Brain microvascular endothelial cell (primary cell): Measurements from ENCODE around the gene SYTL4.

Experiments
- DNase-seq: peaks from one replicate; pipeline ENCODE4 v3.0.0-alpha.2; 2020
- H3K27ac ChIP-seq: fragments of 250-450 bp; sonication (Bioruptor Pico); 2 replicates; pipeline ENCODE4 v1.5.1; 2020; ENCODE audit warnings: mild to moderate bottlenecking, moderate library complexity
- H3K27me3 ChIP-seq: fragments of 250-450 bp; sonication (Bioruptor Pico); replicated peaks from 2 replicates; pipeline ENCODE4 v1.5.1; 2020; ENCODE audit warnings: mild to moderate bottlenecking
- H3K36me3 ChIP-seq: fragments of 250-450 bp; sonication (Bioruptor Pico); replicated peaks from 2 replicates; pipeline ENCODE4 v1.5.1; 2020; ENCODE audit warnings: mild to moderate bottlenecking
- H3K4me3 ChIP-seq: 2 replicates; pipeline ENCODE4 v1.5.1; 2011; ENCODE audit warnings: low read depth, mild to moderate bottlenecking, control low read depth, low read length, moderate library complexity
- in situ Hi-C: cut with HindIII; loops from 2 replicates; pipeline ENCODE4 v1.10.0; 2017; ENCODE audit warnings: low sequenced_read_pairs, low pct_ligation_motif_present
- TF ChIP-seq, protein P1 (sequence below): IDR thresholded peaks from 2 replicates; pipeline ENCODE4 v1.5.1; 2011; ENCODE audit warnings: low read depth, mild to moderate bottlenecking, moderate library complexity, low read length, control low read depth, inconsistent platforms; ENCODE audit errors: missing control alignments

The SYTL4 gene

DNA sequence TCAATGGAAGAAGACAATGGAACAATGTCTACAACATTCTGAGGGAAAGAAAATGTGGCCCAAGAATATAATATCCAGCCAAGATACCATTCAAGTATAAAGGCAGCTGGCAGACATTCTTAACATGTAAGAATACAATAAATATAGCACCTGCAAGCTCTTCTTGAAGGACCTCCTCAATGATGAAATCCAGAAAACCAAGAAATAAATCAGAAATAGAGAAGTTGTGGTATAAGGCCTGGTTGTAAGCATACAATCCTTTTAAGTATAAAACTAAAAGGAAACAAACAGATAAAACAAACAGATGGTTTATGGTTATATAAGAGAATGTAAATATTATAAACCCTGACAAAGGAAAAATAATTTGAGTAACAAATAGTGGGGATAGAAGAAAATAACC lies 33.4 kb downstream of the SYTL4 start:
- in situ Hi-C loops = no loop called here
- H3K36me3 ChIP-seq = no peaks in the 10 kb centered on the region

DNA sequence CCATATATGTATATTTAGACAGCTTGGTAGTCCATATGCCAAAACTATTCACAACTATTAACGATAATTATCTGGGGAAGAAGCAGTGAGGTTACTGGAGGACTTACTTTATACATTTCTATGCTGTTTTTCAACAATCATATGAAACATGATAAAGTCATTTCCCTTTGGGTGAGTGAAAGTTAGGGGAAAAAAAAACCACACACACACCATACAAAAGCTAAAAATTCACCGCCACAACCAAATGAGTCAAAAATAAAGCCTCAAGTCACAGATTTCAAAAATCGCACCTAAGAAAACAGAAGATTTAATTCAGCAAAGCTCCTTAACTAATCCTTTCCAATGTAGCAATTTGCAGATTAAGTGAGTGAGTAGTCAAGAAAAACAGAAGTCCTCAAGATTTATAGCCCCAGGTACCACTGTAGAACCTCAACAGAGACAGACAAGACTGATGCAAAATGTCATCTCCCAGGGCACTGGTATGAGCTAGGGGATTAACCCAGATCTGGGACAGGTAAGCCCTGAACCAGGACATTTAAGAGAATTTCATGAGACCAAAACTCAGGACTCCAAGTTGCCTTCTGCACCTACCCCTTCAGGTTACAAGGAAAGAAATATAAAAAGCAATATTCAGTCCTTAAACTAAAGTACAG lies 35.1 kb downstream of the SYTL4 start:
- in situ Hi-C loops = no loop called here
- Histone ChIP-seq H3K27me3 (no peaks in the 10 kb centered on the region), H3K4me3 (no peak overlapping the region), H3K27ac (no peak overlapping the region), H3K36me3 (no peaks in the 10 kb centered on the region)
- no peak for DNase-seq
- TF ChIP-seq, protein P1, sequence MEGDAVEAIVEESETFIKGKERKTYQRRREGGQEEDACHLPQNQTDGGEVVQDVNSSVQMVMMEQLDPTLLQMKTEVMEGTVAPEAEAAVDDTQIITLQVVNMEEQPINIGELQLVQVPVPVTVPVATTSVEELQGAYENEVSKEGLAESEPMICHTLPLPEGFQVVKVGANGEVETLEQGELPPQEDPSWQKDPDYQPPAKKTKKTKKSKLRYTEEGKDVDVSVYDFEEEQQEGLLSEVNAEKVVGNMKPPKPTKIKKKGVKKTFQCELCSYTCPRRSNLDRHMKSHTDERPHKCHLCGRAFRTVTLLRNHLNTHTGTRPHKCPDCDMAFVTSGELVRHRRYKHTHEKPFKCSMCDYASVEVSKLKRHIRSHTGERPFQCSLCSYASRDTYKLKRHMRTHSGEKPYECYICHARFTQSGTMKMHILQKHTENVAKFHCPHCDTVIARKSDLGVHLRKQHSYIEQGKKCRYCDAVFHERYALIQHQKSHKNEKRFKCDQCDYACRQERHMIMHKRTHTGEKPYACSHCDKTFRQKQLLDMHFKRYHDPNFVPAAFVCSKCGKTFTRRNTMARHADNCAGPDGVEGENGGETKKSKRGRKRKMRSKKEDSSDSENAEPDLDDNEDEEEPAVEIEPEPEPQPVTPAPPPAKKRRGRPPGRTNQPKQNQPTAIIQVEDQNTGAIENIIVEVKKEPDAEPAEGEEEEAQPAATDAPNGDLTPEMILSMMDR = no peak

More for the DNA sequence above, 33.4 kb downstream of the SYTL4 start:
- Histone ChIP-seq H3K4me3 (no peak overlapping the region), H3K27me3 (no peaks in the 10 kb centered on the region), H3K27ac (no peak overlapping the region)
- DNase-seq = no peak
- TF ChIP-seq, protein P1 = no peak

DNA sequence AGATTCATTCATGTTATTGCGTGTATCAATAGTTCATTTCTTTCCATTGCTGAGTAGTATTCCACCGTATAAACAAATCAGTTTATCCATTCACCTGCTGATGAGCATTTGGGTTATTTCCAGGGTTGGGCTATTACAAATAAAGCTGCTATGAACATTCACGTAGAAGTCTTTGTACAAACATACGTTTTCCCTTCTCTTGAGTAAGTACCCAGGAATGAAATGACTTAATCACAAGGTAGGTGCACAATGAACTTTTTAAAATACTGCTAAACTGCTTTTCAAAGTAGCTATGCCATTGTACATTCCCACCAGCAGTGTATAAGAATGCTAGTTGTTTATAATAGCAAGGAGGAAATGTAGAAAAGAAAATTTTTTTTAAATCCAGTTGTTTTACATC lies 35.9 kb downstream of the SYTL4 start:
- H3K36me3 ChIP-seq = no peaks in the 10 kb centered on the region
- TF ChIP-seq, protein P1 = no peak
- H3K27ac ChIP-seq = no peak overlapping the region
- DNase-seq = no peak
- in situ Hi-C loops = no loop called here
- H3K27me3 ChIP-seq = no peaks in the 10 kb centered on the region
- no peak overlapping the region for H3K4me3 ChIP-seq

GRCh38 chrX:100695302-100695701 lies 36.6 kb downstream of the SYTL4 start:
- no peaks in the 10 kb centered on the region for H3K36me3 ChIP-seq
- in situ Hi-C loops = no loop called here
- H3K27me3 ChIP-seq = no peaks in the 10 kb centered on the region
- no peak for DNase-seq
- H3K27ac ChIP-seq = no peak overlapping the region
- H3K4me3 ChIP-seq = no peak overlapping the region
- TF ChIP-seq, protein P1 = no peak

GRCh38 chrX:100687546-100687945 lies 44.4 kb downstream of the SYTL4 start:
- no peak overlapping the region for H3K27ac ChIP-seq
- H3K36me3 ChIP-seq = no peaks in the 10 kb centered on the region
- no peaks in the 10 kb centered on the region for H3K27me3 ChIP-seq
- in situ Hi-C loops = no loop called here
- no peak overlapping the region for H3K4me3 ChIP-seq
- DNase-seq = no peak
- TF ChIP-seq, protein P1 = no peak

- TF ChIP-seq, protein P1 = no peak
- H3K4me3 ChIP-seq = no peak overlapping the region
These were observed 44.8 kb downstream of the SYTL4 start for GRCh38 chrX:100687128-100687527.

More at GRCh38 chrX:100687128-100687527, 44.8 kb downstream of the SYTL4 start:
- Histone ChIP-seq H3K36me3 (no peaks in the 10 kb centered on the region), H3K27ac (no peak overlapping the region), H3K27me3 (no peaks in the 10 kb centered on the region)
- in situ Hi-C loops = no loop called here
- no peak for DNase-seq
